ENCODE results near the gene FBN1.

Gene FBN1

DNA sequence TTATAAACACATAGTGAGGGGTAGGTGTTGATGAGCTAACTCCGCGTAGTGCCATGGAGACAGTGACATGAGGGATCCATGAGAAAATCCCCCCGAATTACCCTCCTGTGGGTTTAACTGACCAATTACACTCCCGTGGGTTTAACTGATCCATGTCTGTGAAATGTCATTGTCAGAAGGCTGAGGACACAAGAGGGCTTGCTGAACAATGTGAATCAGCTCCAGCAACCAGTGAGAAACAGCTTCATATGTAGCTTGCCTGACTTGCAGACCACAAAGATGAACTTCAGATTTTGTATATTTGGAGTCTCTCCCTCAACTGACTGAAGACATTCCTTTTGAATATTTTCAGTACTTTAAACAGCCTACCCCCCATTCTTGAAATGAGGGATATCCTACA, 144.9 kb downstream of the FBN1 start:
- TF ChIP-seq, protein P1, sequence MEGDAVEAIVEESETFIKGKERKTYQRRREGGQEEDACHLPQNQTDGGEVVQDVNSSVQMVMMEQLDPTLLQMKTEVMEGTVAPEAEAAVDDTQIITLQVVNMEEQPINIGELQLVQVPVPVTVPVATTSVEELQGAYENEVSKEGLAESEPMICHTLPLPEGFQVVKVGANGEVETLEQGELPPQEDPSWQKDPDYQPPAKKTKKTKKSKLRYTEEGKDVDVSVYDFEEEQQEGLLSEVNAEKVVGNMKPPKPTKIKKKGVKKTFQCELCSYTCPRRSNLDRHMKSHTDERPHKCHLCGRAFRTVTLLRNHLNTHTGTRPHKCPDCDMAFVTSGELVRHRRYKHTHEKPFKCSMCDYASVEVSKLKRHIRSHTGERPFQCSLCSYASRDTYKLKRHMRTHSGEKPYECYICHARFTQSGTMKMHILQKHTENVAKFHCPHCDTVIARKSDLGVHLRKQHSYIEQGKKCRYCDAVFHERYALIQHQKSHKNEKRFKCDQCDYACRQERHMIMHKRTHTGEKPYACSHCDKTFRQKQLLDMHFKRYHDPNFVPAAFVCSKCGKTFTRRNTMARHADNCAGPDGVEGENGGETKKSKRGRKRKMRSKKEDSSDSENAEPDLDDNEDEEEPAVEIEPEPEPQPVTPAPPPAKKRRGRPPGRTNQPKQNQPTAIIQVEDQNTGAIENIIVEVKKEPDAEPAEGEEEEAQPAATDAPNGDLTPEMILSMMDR (conservative IDR thresholded peaks at IDR 0.05): no peak
- no peak for TF ChIP-seq ZFX (IDR thresholded peaks at IDR 0.05)

DNA sequence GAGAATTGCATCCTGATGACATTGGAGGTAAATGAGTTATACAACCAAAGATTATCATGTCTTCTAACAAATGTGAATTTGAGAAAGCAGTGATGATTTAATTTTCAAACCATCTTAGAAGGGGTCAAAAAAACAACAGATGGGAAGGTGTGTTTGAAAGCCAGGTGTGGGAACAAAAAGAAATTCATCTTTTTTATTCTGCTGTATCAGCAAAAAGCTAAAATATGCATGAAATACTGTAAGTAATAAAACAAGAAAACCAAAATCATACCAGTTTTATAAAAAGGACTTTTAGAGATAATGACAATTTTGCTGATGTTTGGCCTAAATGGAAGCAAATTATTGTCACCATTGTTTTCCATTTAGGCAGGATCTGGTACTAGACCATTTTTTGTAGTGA, 145.5 kb downstream of the FBN1 start:
- no peak overlapping the region for H3K27ac ChIP-seq
- TF ChIP-seq, protein P1 (conservative IDR thresholded peaks at IDR 0.05): no peak
- TF ChIP-seq ZFX (IDR thresholded peaks at IDR 0.05): no peak

More for the DNA sequence above, 144.9 kb downstream of the FBN1 start:
- no peak overlapping the region for H3K27ac ChIP-seq

DNA sequence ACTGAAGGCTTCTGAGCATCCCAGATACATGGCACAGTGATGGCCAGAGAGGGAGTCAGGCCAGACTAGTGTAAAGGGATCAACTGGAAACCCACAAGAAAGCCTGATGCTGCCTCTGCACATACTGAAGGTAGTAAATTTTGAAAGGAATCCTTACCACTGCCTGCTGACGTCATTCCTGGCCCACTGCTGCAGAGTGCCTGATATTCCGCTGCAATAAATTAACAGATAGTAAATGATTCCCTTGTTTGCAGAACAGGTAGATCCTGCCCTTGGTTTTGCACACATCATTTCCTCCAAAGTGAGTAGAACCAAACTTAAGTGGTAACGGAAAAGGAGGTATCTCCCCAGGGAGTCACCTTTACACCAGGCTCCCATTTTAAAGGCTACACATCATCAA, 146.7 kb downstream of the FBN1 start:
- TF ChIP-seq ZFX (IDR thresholded peaks at IDR 0.05): no peak
- TF ChIP-seq, protein P1 (conservative IDR thresholded peaks at IDR 0.05): no peak
- no peak overlapping the region for H3K27ac ChIP-seq

DNA sequence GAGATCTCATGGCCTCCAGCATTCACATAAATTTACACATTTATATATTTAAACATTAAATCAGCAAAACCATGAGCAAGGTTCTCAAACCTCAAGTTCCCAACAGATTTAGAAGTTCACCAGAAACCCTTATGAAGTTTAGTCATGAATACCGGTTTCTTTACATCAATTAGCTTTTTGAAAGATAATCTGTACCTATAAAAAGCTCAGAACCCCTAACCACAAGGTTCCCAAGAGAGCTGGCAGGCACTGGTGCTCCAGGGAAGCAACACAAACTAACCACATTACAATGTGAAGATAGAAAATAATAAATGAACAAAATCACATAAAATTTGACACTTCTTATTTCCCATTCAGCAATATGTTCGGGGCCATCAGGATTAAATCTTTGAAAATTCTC, 150.9 kb downstream of the FBN1 start:
- H3K27ac ChIP-seq: no peak overlapping the region
- TF ChIP-seq ZFX (IDR thresholded peaks at IDR 0.05): no peak
- TF ChIP-seq, protein P1 (conservative IDR thresholded peaks at IDR 0.05): no peak

DNA sequence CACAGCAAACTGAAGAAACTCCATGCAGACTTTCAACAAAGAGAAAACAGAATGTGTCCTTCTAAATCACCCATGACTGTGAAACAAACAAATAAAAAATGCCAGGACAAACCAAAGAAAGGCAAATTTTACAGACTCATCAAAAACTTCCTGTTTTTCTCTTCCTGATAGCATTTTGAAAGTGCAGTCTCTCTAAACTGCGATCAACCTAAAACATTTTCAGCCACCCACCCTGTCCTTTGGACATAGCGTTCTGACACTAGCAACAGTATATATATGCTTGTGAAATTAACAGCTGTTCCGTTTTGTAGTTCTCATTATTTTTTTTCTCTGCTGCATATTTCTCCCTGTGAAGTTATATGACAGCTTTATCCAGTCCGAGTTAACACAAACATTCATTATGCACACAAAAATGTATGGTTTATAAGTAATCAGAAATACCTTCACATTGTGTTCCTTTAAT, 151.7 kb downstream of the FBN1 start:
- H3K27ac ChIP-seq: no peak overlapping the region
- no peak for TF ChIP-seq ZFX (IDR thresholded peaks at IDR 0.05)
- TF ChIP-seq, protein P1 (conservative IDR thresholded peaks at IDR 0.05): no peak

DNA sequence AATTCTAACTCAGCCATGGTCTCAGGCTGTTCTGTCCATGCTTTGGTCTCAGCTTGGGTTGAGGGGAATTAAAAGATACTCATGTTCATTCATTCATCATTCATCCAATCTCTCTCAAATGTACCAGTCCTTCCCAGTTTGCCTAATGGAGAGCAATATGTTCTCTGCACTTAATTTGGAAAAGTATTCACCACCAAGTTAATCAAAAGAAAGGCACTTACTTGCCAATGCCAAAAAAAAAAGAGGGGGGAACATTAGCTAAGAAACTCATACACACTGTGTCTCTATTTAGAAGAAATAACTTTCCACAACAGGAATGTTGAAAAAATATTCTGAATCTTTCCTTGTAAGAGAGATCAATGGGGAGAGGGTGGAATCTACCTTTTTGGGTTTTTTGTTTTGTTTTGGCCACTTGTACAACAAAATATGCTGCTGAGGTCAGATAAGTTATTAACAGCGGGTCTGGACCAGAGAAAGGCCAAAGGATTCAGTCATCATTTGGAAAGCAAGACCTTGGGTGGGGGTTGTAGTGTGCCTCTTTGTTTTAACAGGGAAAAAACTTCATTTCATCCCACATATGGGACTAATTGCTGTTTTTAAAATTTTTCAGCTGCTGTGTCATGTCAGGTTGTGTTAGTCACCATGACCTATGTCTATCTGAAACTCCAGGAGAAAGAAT, 152.3 kb downstream of the FBN1 start:
- TF ChIP-seq, protein P1 (conservative IDR thresholded peaks at IDR 0.05): no peak
- no peak for TF ChIP-seq ZFX (IDR thresholded peaks at IDR 0.05)
- H3K27ac ChIP-seq: no peak overlapping the region

DNA sequence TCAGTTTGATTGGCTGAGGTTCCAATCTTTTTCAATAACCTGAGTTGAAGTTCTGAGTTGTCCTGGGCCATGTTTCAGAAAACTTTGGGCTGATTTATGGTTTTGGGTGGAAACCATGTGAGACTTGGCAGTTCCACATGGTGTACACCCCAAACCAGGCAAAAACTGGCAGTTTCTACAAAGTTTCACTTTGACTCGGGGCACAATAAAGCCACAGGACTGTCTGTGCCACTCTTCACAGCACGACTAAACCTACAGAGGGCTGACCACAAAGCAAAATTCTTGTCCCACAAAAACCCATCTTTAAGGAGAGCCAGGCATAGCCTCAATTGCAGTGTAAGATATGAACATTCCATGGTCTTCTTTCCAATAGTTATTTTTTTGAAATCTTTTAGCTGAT, 159.3 kb downstream of the FBN1 start:
- no peak overlapping the region for H3K27ac ChIP-seq
- TF ChIP-seq, protein P1 (conservative IDR thresholded peaks at IDR 0.05): no peak
- no peak for TF ChIP-seq ZFX (IDR thresholded peaks at IDR 0.05)

Measured in C4-2B (cell line).